HEK293 (cell line): ENCODE results near the gene DYNC1LI1.

ENCODE experiments used
- CTCF ChIA-PET: fragments of 350-600 bp; formaldehyde crosslinking; extraction: SDS; loops from one replicate; lab custom pipeline; 2021; ENCODE audit warnings: antibody characterized with exemption; lab: Yijun Ruan, JAX
- POLR2A ChIA-PET: fragments of 300-600 bp; formaldehyde crosslinking; extraction: SDS; loops from one replicate; lab custom pipeline; 2020; ENCODE audit warnings: antibody characterized with exemption, inconsistent platforms; lab: Yijun Ruan, JAX
- H3K27ac ChIP-seq: fragments of 200-500 bp; sonication (Bioruptor generic); 2 replicates; pipeline ENCODE4 v1.5.1; 2014; ENCODE audit warnings: low read depth, low read length, control low read depth, inconsistent platforms; ENCODE audit errors: extremely low read depth
- H3K36me3 ChIP-seq, 2 experiments: fragments of 200-500 bp in 1 of 2; sonication (Bioruptor generic) in 1 of 2; 1 replicate in 1 of 2; 2 replicates in 1 of 2; pipeline ENCODE4 v1.5.1; 2014 to 2017; ENCODE audit warnings: inconsistent platforms in 2 of 2, low read length in 2 of 2; ENCODE audit not compliant: control insufficient read depth in 2 of 2, insufficient read depth in 1 of 2
- H3K4me1 ChIP-seq: fragments of 200-500 bp; sonication (Bioruptor generic); 2 replicates; pipeline ENCODE4 v1.5.1; 2014; ENCODE audit warnings: mild to moderate bottlenecking, low read length, inconsistent platforms; ENCODE audit not compliant: control insufficient read depth, insufficient read depth
- H3K4me3 ChIP-seq: 2 replicates; pipeline ENCODE4 v1.5.1; 2011; ENCODE audit warnings: low read depth, mild to moderate bottlenecking, control low read depth, low read length, moderate library complexity
- H3K9me3 ChIP-seq: fragments of 200-500 bp; sonication (Bioruptor generic); 2 replicates; pipeline ENCODE4 v1.5.1; 2014; ENCODE audit warnings: low read depth, low read length, inconsistent platforms; ENCODE audit not compliant: control insufficient read depth, insufficient read depth
- BCL11B ChIP-seq: fragments of 450-650 bp; formaldehyde crosslinking; IDR thresholded peaks from 2 replicates; pipeline ENCODE4 v1.5.1; 2016; ENCODE audit warnings: low read depth, missing biosample characterization, missing genetic modification characterization
- HOXA7 ChIP-seq: sonication (generic); formaldehyde crosslinking; IDR thresholded peaks from 2 replicates; pipeline ENCODE4 v1.8.1; 2022; ENCODE audit warnings: missing genetic modification reagents, borderline replicate concordance
- HOXD13 ChIP-seq: sonication (generic); formaldehyde crosslinking; IDR thresholded peaks from 2 replicates; pipeline ENCODE4 v1.8.0; 2022; ENCODE audit warnings: missing genetic modification reagents, borderline replicate concordance
- KLF8 ChIP-seq: fragments of 450-650 bp; formaldehyde crosslinking; IDR thresholded peaks from 2 replicates; pipeline ENCODE4 v1.5.1; 2016; ENCODE audit warnings: missing biosample characterization, missing genetic modification characterization
- MEIS1 ChIP-seq: sonication (generic); formaldehyde crosslinking; IDR thresholded peaks from 2 replicates; pipeline ENCODE4 v1.8.1; 2022; ENCODE audit warnings: missing genetic modification reagents, mild to moderate bottlenecking, borderline replicate concordance
- MYNN ChIP-seq: fragments of 450-650 bp; formaldehyde crosslinking; IDR thresholded peaks from 2 replicates; pipeline ENCODE4 v1.5.1; 2016; ENCODE audit warnings: missing biosample characterization, missing genetic modification characterization, borderline replicate concordance
- REPIN1 ChIP-seq: fragments of 450-650 bp; formaldehyde crosslinking; IDR thresholded peaks from 2 replicates; pipeline ENCODE4 v1.5.1; 2017; ENCODE audit warnings: missing biosample characterization, missing genetic modification characterization, low read depth
- TCF7L2 ChIP-seq: IDR thresholded peaks from 2 replicates; pipeline ENCODE4 v1.6.1; 2011; ENCODE audit warnings: low read depth, mild to moderate bottlenecking, inconsistent platforms, low read length, moderate library complexity, borderline replicate concordance
- WT1 ChIP-seq: fragments of 450-650 bp; formaldehyde crosslinking; IDR thresholded peaks from 2 replicates; pipeline ENCODE4 v1.5.1; 2016; ENCODE audit warnings: missing biosample characterization, missing genetic modification characterization
- YY2 ChIP-seq: fragments of 450-650 bp; formaldehyde crosslinking; IDR thresholded peaks from 2 replicates; pipeline ENCODE4 v1.5.1; 2016; ENCODE audit warnings: missing biosample characterization, missing genetic modification characterization
- ZFHX2 ChIP-seq: fragments of 450-650 bp; formaldehyde crosslinking; conservative IDR thresholded peaks from 2 replicates; pipeline ENCODE4 v1.5.1; 2016; ENCODE audit warnings: missing biosample characterization, missing genetic modification characterization
- ZFP41 ChIP-seq: fragments of 450-650 bp; formaldehyde crosslinking; IDR thresholded peaks from 2 replicates; pipeline ENCODE4 v1.5.1; 2016; ENCODE audit warnings: missing biosample characterization, missing genetic modification characterization, borderline replicate concordance
- ZNF114 ChIP-seq: fragments of 450-650 bp; formaldehyde crosslinking; IDR thresholded peaks from 2 replicates; pipeline ENCODE4 v1.5.0; 2017; ENCODE audit warnings: missing biosample characterization, missing genetic modification characterization
- ZNF274 ChIP-seq, 2 experiments: fragments of 200-500 bp in 1 of 2; fragments of 450-650 bp in 1 of 2; sonication (Bioruptor generic) in 1 of 2; formaldehyde crosslinking in 1 of 2; IDR thresholded peaks; 2 replicates each; pipeline versions ENCODE4 v1.5.1 to v1.6.1; 2014 to 2016; ENCODE audit warnings: borderline replicate concordance in 1 of 2, inconsistent platforms in 1 of 2, low read length in 1 of 2, missing biosample characterization in 1 of 2, missing genetic modification characterization in 1 of 2
- ZNF366 ChIP-seq: fragments of 450-650 bp; formaldehyde crosslinking; conservative IDR thresholded peaks from 2 replicates; pipeline ENCODE4 v1.5.1; 2016; ENCODE audit warnings: missing biosample characterization, missing genetic modification characterization
- ZNF404 ChIP-seq: fragments of 450-650 bp; formaldehyde crosslinking; IDR thresholded peaks from 2 replicates; pipeline ENCODE4 v1.5.1; 2017; ENCODE audit warnings: missing biosample characterization, missing genetic modification characterization
- ZNF518A ChIP-seq: fragments of 450-650 bp; formaldehyde crosslinking; conservative IDR thresholded peaks from 2 replicates; pipeline ENCODE4 v1.5.1; 2016; ENCODE audit warnings: low read depth, missing biosample characterization, missing genetic modification characterization
- ZNF560 ChIP-seq: fragments of 450-650 bp; formaldehyde crosslinking; IDR thresholded peaks from 2 replicates; pipeline ENCODE4 v1.5.1; 2017; ENCODE audit warnings: missing biosample characterization, missing genetic modification characterization, borderline replicate concordance
- ZNF629 ChIP-seq: fragments of 450-650 bp; formaldehyde crosslinking; IDR thresholded peaks from 2 replicates; pipeline ENCODE4 v1.5.1; 2017; ENCODE audit warnings: missing biosample characterization, missing genetic modification characterization
- ZNF670 ChIP-seq: fragments of 450-650 bp; formaldehyde crosslinking; IDR thresholded peaks from 2 replicates; pipeline ENCODE4 v1.5.1; 2016; ENCODE audit warnings: missing biosample characterization, missing genetic modification characterization, low read depth
- ZNF701 ChIP-seq: fragments of 450-650 bp; formaldehyde crosslinking; IDR thresholded peaks from 2 replicates; pipeline ENCODE4 v1.5.1; 2016; ENCODE audit warnings: missing biosample characterization, missing genetic modification characterization
- ZNF747 ChIP-seq: fragments of 450-650 bp; formaldehyde crosslinking; IDR thresholded peaks from 2 replicates; pipeline ENCODE4 v1.5.1; 2016; ENCODE audit warnings: missing biosample characterization, missing genetic modification characterization
- ZSCAN16 ChIP-seq: fragments of 450-650 bp; formaldehyde crosslinking; IDR thresholded peaks from 2 replicates; pipeline ENCODE4 v1.5.1; 2016; ENCODE audit warnings: missing biosample characterization, missing genetic modification characterization
- ZSCAN23 ChIP-seq: fragments of 450-650 bp; formaldehyde crosslinking; IDR thresholded peaks from 2 replicates; pipeline ENCODE4 v1.5.1; 2016; ENCODE audit warnings: missing biosample characterization, missing genetic modification characterization

The DYNC1LI1 gene

DNA sequence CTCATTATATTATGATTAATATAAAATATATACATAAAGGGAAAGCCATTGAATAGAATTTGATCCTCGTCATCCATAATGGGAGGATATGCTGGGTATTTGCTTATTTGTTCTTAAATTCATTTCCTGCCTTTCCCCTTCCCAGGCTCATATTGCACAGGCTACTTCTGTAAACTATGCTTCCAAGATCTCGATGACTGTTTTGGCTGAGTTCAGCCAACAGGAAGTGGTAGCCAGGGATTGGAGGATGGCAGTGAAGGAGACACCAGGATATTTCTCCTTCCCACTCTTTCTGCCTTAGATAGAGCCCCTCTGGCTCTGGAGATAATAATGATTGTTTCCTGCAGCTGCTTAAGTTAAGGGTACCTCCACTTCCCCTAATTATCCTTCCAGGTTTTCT, 44.3 kb upstream of the DYNC1LI1 start (continued):
- TF ChIP-seq ZNF114 (tag by site-specific recombination) (no peak), REPIN1 (no peak), ZNF747 (tag by site-specific recombination) (no peak), ZSCAN16 (tag by site-specific recombination) (no peak), ZFHX2 (tag by site-specific recombination) (no peak), TCF7L2 (no peak)

DNA sequence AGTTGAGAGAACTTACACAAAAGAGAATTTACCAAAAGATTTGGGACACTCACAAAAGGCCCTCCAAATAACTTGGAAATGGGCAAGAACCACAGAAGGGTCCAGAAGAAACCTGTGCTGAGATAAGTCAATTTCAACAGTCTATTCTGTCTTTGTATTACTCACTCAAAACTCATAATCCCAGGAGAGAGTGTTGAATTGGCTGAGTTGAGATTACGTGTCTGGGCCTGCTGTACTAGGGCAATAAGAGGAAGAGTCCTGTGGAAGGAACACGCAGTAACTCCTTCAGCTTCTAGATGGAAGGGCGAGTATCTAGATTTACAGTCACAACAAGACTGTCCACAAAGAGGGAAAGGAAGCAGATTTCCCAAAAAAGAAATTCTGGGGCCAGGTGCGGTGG, 42.5 kb upstream of the DYNC1LI1 start:
- Histone ChIP-seq H3K4me1 (no peaks in the 10 kb centered on the region), H3K27ac (no peak overlapping the region), H3K9me3 (no peaks in the 10 kb centered on the region), H3K36me3 (no peaks in the 10 kb centered on the region), H3K4me3 (no peak overlapping the region)
- POLR2A ChIA-PET, result no interaction called here
- CTCF ChIA-PET, result no interaction called here
- TF ChIP-seq HOXD13 (CRISPR knock-in tag) (no peak), HOXA7 (CRISPR knock-in tag) (no peak), MEIS1 (CRISPR knock-in tag) (no peak), ZNF366 (no peak), ZNF670 (tag by site-specific recombination) (no peak), ZNF274 (IDR thresholded peaks at IDR 0.05; ENCODE audit: low read length) (no peak), ZNF274 (tag by site-specific recombination; IDR thresholded peaks at IDR 0.05; ENCODE audit: borderline replicate concordance) (no peak), BCL11B (no peak), KLF8 (tag by site-specific recombination) (no peak), ZNF518A (no peak), YY2 (tag by site-specific recombination) (no peak), ZSCAN23 (tag by site-specific recombination) (no peak), ZNF560 (tag by site-specific recombination) (no peak), ZFP41 (tag by site-specific recombination) (no peak), ZNF701 (tag by site-specific recombination) (no peak), ZNF629 (no peak), ZNF404 (tag by site-specific recombination) (no peak), WT1 (tag by site-specific recombination) (no peak), MYNN (no peak)
